ENCODE data around the gene TNFRSF18. TPM values are rescaled to one million over a fixed set of nuclear protein-coding genes. Genes with fewer than 3 reads are reported as not detected.

The TNFRSF18 gene
- total RNA-seq, 6 experiments from 2014 or later: 0.24 to 0.27 TPM; not detected in 4

DNA sequence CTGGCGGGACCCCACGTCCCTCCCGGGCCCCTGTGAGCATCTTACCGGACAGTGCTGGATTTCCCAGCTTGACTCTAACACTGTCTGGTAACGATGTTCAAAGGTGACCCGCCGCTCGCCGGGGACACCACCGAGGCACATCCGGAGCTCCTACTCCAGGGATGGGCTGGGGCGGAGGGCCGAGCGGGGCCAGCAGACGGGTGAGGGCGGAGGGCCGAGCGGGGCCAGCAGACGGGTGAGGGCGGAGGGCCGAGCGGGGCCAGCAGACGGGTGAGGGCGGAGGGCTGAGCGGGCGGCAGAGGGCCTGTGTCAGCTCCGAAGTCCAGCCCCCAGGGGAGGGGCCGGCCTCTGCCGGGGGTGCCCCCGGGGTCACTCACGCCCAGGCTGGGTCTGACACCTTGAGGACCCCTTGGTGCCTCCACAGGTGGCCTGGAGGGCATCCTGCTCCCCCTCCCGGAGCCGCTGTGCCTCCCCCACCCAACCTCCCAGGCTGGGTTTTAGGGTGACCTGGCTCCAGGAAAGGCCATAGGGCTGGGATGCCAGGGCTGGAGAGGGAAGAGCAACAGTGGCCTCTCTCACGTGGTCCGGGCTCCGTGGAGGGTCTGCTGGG lies 38.4 kb downstream of the TNFRSF18 start:
- no peak overlapping the region for H3K4me3 ChIP-seq
- H3K27me3 ChIP-seq: peaks cover 0 to 5% of the 10 kb centered on the region in 2 donors
- H3K27ac ChIP-seq: no peak overlapping the region

DNA sequence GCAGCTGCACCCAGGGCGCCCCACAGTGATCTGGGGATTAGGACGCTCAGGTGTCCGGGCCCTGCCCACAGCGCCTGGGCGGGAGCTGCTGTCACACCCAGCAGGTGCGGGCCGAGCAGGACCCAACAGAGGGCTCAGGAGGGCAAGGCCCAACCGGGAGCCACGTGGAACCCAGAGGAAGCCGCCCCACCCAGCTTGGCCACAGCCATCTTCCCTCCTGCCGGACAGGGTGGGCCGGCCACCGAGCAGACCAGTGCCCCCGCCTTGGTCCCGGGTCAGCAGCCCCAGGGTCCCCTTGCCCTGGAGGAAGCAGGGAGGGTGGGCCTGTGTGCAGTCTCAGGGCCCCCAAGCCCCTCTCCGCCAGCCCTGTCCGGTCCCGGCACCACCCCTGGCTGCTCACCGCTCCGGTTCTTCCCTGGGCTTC lies 39.0 kb downstream of the TNFRSF18 start:
- peak in 1 of 3 donors; percentile 21 for DNase-seq
- no peaks in the 10 kb centered on the region for H3K4me1 ChIP-seq
- H3K27me3 ChIP-seq: no peaks in the 10 kb centered on the region
- H3K9me3 ChIP-seq: no peaks in the 10 kb centered on the region
- no peak for TF ChIP-seq CTCF (IDR thresholded peaks at IDR 0.05)
- no CpG with 5 or more reads among the region's 20 CpGs for WGBS (ENCODE audit: insufficient coverage, low coverage, low lambda C conversion rate, missing lambda C conversion rate)
- no peak for ATAC-seq
- intact Hi-C loops (cut with DNase I): no loop called here
- H3K27ac ChIP-seq: no peak overlapping the region
- no peak overlapping the region for H3K4me3 ChIP-seq
- H3K36me3 ChIP-seq: no peaks in the 10 kb centered on the region

More for the DNA sequence above, 38.4 kb downstream of the TNFRSF18 start:
- intact Hi-C loops (cut with DNase I): no loop called here
- WGBS (ENCODE audit: insufficient coverage, low coverage, low lambda C conversion rate, missing lambda C conversion rate): 42% methylated on average over 6 of the region's 36 CpGs
- Histone ChIP-seq H3K36me3 (no peaks in the 10 kb centered on the region), H3K9me3 (no peaks in the 10 kb centered on the region), H3K4me1 (no peaks in the 10 kb centered on the region)
- ATAC-seq: no peak
- no peak for DNase-seq
- TF ChIP-seq POLR2A (IDR thresholded peaks at IDR 0.05): no peak
- TF ChIP-seq CTCF (IDR thresholded peaks at IDR 0.05): no peak

DNA sequence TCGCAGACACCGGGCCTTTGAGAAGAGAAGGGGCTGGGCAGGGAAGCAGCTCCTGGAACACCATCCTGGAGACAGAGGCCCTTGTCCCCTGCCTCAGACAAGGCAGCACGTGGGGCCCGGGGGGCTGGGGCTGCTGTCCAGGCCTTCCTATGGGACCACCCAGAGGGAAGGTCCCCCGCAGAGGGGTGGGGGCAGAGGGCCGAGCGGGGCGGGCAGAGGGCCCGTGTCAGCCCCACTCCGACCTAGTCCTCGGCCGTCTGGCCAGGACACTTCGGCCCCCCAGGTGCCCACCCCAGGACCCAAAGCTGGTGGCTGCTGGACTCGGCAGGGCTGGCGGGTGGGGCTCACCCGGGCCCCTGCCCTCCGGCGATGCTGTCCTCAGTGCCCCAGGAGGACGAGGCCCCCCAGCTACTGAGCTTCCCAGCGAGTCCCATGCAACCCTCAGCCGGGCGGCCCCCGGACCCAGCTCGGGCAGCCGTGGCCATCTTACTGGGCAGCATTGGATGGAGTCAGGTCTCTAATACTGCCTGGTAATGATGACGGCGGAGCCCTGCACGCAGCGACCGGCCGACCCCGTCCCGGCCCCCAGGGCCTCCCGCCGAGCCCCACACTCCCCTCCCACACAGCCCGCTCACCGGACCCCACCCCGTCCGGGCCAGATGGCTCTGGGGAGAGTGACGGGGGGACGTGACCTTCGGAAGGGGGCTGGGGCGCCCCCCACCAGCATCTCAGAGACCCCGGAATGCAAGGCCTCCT lies 39.6 kb downstream of the TNFRSF18 start:
- no peak overlapping the region for H3K27ac ChIP-seq
- H3K27me3 ChIP-seq: no peaks in the 10 kb centered on the region
- no peak for ATAC-seq

GRCh38 chr1:1165900-1166421 lies 40.4 kb downstream of the TNFRSF18 start:
- DNase-seq: no peak
- Histone ChIP-seq H3K4me3 (no peak overlapping the region), H3K36me3 (no peaks in the 10 kb centered on the region), H3K27ac (no peak overlapping the region), H3K4me1 (no peaks in the 10 kb centered on the region), H3K9me3 (no peaks in the 10 kb centered on the region), H3K27me3 (no peaks in the 10 kb centered on the region)
- ATAC-seq: no peak
- TF ChIP-seq POLR2A (IDR thresholded peaks at IDR 0.05): no peak
- no peak for TF ChIP-seq CTCF (IDR thresholded peaks at IDR 0.05)
- WGBS (ENCODE audit: insufficient coverage, low coverage, low lambda C conversion rate, missing lambda C conversion rate): 48% methylated on average over 6 of the region's 23 CpGs
- intact Hi-C loops (cut with DNase I): no loop called here

More for the DNA sequence above, 39.6 kb downstream of the TNFRSF18 start:
- no peak for DNase-seq
- TF ChIP-seq POLR2A (IDR thresholded peaks at IDR 0.05): no peak
- no peak for TF ChIP-seq CTCF (IDR thresholded peaks at IDR 0.05)
- no CpG with 5 or more reads among the region's 44 CpGs for WGBS (ENCODE audit: insufficient coverage, low coverage, low lambda C conversion rate, missing lambda C conversion rate)
- Histone ChIP-seq H3K4me1 (no peaks in the 10 kb centered on the region), H3K36me3 (no peaks in the 10 kb centered on the region), H3K9me3 (no peaks in the 10 kb centered on the region), H3K4me3 (no peak overlapping the region)
- intact Hi-C loops (cut with DNase I): no loop called here

Data from right lobe of liver (tissue), 6 donors.